Fibroblast of the aortic adventitia (primary cell): Measurements from ENCODE around the gene VPS8. TPM values are rescaled to one million over a fixed set of nuclear protein-coding genes. Genes with fewer than 3 reads are reported as not detected.

Experiments used
- DNase-seq: peaks from one replicate; pipeline ENCODE4 v3.0.0-alpha.2; 2010; ENCODE audit warnings: low read depth
- H3K4me3 ChIP-seq: 2 replicates; pipeline ENCODE4 v1.5.1; 2011; ENCODE audit warnings: low read depth, mild to moderate bottlenecking, control low read depth, low read length, moderate library complexity
- total RNA-seq: library from RNA; depleted of rRNA; stranded (reverse); fragments of >200 nt; gene quantifications from 2 replicates; pipeline ENCODE4 v1.2.3, GENCODE V29; 2012; ENCODE audit warnings: low replicate concordance
- TF ChIP-seq, protein P1 (sequence below): IDR thresholded peaks from 2 replicates; pipeline ENCODE4 v1.5.1; 2011; ENCODE audit warnings: mild to moderate bottlenecking, low read length, control low read depth, inconsistent platforms; ENCODE audit not compliant: insufficient read depth

The VPS8 gene
- total RNA-seq, 1 donor: 56.6 TPM

DNA sequence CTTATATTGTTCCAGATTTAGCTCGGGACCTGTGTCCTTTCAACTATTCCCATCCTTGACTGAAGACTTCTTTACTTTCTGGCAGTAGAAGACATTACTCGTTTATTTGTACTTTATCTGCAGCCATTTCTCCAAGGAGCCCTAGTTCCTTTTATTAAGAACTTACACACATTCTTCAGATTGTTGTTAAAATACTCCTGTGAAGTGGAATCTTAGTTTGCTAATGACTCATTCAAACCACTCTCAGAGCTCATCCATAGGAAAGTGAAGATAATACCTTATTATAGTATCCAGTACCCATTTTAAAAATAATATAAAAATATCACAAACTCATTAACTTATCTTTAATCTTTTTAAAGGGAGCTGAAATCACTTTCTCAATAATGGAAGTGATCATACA is 277.4 kb downstream of the VPS8 start:
- DNase-seq: no peak
- no peak overlapping the region for H3K4me3 ChIP-seq
- TF ChIP-seq, protein P1, sequence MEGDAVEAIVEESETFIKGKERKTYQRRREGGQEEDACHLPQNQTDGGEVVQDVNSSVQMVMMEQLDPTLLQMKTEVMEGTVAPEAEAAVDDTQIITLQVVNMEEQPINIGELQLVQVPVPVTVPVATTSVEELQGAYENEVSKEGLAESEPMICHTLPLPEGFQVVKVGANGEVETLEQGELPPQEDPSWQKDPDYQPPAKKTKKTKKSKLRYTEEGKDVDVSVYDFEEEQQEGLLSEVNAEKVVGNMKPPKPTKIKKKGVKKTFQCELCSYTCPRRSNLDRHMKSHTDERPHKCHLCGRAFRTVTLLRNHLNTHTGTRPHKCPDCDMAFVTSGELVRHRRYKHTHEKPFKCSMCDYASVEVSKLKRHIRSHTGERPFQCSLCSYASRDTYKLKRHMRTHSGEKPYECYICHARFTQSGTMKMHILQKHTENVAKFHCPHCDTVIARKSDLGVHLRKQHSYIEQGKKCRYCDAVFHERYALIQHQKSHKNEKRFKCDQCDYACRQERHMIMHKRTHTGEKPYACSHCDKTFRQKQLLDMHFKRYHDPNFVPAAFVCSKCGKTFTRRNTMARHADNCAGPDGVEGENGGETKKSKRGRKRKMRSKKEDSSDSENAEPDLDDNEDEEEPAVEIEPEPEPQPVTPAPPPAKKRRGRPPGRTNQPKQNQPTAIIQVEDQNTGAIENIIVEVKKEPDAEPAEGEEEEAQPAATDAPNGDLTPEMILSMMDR: no peak

DNA sequence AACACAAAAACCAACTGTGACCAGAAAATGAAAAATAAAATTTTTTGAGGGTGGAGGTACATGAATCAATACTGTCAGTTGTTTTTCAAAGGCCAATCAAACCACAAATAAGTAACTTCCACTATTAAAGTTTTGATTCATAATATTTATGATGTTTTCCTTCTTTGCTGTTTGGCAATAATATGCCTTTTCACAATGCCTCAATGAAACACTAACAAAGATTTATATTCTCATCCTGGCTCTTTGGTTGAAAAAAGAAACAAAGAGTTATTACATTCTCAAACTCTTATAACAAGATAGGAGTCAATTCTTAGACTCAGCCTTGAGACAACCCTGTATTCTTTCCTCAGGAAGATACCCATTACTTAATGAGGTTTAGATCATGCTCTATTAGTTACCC is 277.8 kb downstream of the VPS8 start:
- TF ChIP-seq, protein P1: no peak
- H3K4me3 ChIP-seq: no peak overlapping the region

DNA sequence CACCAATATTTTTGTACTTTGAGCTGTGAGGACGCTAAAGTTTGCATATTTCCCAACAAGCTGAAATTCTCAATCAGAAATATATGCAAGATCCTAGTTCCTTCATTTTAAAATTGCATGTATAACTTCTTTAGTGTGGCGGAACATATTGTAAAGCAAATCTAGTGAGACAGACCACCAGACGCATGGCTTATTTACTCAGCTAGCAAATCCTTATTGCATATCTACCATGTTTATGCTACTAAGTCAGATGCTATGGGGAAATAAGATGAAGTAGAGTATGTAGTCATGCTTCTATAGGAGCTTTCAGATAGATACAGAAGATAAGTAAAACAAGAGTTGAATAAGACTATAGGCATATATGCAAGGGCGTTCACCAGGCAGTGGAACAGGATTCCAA is 278.8 kb downstream of the VPS8 start:
- no peak for DNase-seq
- TF ChIP-seq, protein P1: no peak
- no peak overlapping the region for H3K4me3 ChIP-seq

More for the DNA sequence above, 277.8 kb downstream of the VPS8 start:
- no peak for DNase-seq

DNA sequence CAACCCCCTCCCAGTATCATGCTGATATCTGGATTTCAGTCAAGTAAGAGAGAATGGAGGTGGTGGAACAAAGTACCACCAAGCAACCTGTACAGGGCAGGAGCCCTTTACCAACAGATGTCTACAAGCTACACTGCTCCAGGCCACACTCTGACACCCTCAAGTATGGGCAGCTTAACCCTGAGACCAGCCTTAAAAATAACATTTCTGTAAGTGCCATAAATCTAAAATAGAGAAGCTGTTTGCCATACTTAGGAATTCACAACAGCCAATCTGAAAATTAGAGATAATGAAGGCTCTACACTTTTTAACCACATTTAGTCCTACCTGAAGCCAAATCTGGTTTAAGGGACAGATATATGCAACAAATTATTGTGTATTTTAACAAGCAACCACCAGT is 281.1 kb downstream of the VPS8 start:
- DNase-seq: no peak
- no peak overlapping the region for H3K4me3 ChIP-seq
- TF ChIP-seq, protein P1: no peak

DNA sequence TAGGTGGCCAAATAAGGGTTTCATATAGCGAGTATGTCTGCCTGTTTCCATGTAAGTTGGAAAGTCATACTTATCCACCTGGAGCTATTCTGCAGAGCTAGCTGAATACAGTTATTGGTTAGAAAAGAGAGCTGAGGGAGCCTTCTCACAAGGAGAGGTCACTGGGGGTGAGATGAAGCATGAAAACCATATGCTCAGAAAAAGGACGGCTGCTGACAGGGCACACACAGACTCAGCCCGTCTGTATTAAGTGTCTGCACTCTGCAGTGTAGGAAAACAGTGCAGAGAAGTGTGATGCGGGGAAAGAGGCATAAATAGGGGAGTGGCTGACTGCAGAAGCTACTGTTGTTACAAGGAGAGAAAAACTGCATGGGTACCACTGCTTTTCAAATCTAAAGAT is 282.7 kb downstream of the VPS8 start:
- no peak for DNase-seq
- TF ChIP-seq, protein P1: no peak
- H3K4me3 ChIP-seq: no peak overlapping the region

Other genes with a start within 250 kb of the VPS8 start
- gene MAGEF1, start 100.1 kb upstream of the VPS8 start, total RNA-seq: 16.8 and 20.1 TPM in 2 replicates